Stomach (tissue), 4 donors: ENCODE measurements around the gene DMPK.

ENCODE experiments used
- CTCF ChIP-seq, 7 experiments: fragments of 450-650 bp in 4 of 7; fragments of 200-600 bp in 3 of 7; sonication (generic) in 3 of 7; IDR thresholded peaks; one replicate each; pipeline ENCODE4 v1.5.1; 2016 to 2019; ENCODE audit warnings: antibody characterized with exemption in 7 of 7, control low read depth in 2 of 7, mild to moderate bottlenecking in 1 of 7
- POLR2AphosphoS5 ChIP-seq, 3 donors: sonication (generic); formaldehyde crosslinking; IDR thresholded peaks; one replicate each; pipeline ENCODE4 v1.6.1; 2016; ENCODE audit warnings: antibody characterized with exemption in 3 of 3

GRCh38 chr19:45824531-45825262 is 42.4 kb upstream of the DMPK start:
- TF ChIP-seq CTCF (IDR thresholded peaks at IDR 0.05): no peak
- TF ChIP-seq POLR2AphosphoS5 (IDR thresholded peaks at IDR 0.05): no peak
